Measurements from ENCODE around the gene ZNF587. TPM values are rescaled to one million over a fixed set of nuclear protein-coding genes. Genes with fewer than 3 reads are reported as not detected.

ZNF587 gene
- total and polyA plus RNA-seq, 2 of the 13 experiments (the other 11 are each of a cell fraction or from before 2014, with no cell fraction given), result 8.7 to 17.5 TPM

- TF ChIP-seq, protein P1, sequence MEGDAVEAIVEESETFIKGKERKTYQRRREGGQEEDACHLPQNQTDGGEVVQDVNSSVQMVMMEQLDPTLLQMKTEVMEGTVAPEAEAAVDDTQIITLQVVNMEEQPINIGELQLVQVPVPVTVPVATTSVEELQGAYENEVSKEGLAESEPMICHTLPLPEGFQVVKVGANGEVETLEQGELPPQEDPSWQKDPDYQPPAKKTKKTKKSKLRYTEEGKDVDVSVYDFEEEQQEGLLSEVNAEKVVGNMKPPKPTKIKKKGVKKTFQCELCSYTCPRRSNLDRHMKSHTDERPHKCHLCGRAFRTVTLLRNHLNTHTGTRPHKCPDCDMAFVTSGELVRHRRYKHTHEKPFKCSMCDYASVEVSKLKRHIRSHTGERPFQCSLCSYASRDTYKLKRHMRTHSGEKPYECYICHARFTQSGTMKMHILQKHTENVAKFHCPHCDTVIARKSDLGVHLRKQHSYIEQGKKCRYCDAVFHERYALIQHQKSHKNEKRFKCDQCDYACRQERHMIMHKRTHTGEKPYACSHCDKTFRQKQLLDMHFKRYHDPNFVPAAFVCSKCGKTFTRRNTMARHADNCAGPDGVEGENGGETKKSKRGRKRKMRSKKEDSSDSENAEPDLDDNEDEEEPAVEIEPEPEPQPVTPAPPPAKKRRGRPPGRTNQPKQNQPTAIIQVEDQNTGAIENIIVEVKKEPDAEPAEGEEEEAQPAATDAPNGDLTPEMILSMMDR (CRISPR knock-in tag; IDR thresholded peaks at IDR 0.05), result peak; percentile 72
- no peak for TF ChIP-seq MTA3 (CRISPR knock-in tag; IDR thresholded peaks at IDR 0.05)
- TF ChIP-seq ZMYM4 (CRISPR knock-in tag; IDR thresholded peaks at IDR 0.05), result peak; percentile 77
- TF ChIP-seq ZNF33B (CRISPR knock-in tag; IDR thresholded peaks at IDR 0.05), result 0 out of 2 replicates have a peak, but pooled peaks have one; percentile 30
- TF ChIP-seq GATAD2A (CRISPR knock-in tag; IDR thresholded peaks at IDR 0.05), result 0 out of 2 replicates have a peak, but pooled peaks have one; percentile 22
- no peak for TF ChIP-seq ZBTB3 (CRISPR knock-in tag; IDR thresholded peaks at IDR 0.05; ENCODE audit: borderline replicate concordance, low read depth)
- no peak for TF ChIP-seq HNRNPLL (IDR thresholded peaks at IDR 0.05; ENCODE audit: low read depth, low read length, poor library complexity, severe bottlenecking)
- TF ChIP-seq DMAP1 (CRISPR knock-in tag; IDR thresholded peaks at IDR 0.05), result 0 out of 2 replicates have a peak, but pooled peaks have one; percentile 28
- TF ChIP-seq NONO (IDR thresholded peaks at IDR 0.05), result no peak
- no peak for TF ChIP-seq NONO (CRISPR knock-in tag; conservative IDR thresholded peaks at IDR 0.05)
- TF ChIP-seq BHLHE40 (IDR thresholded peaks at IDR 0.05; ENCODE audit: low read length), result peak; percentile 75
- no peak for TF ChIP-seq ZSCAN30 (CRISPR knock-in tag; IDR thresholded peaks at IDR 0.05)
- TF ChIP-seq ZUFSP (CRISPR knock-in tag; IDR thresholded peaks at IDR 0.05; ENCODE audit: borderline replicate concordance), result no peak
- TF ChIP-seq KDM2A (CRISPR knock-in tag; IDR thresholded peaks at IDR 0.05; ENCODE audit: borderline replicate concordance, low read depth), result peak; percentile 23; the same call in 1 of the 2 replicates
- TF ChIP-seq POGZ (CRISPR knock-in tag; IDR thresholded peaks at IDR 0.05), result peak; percentile 60; the same call in 1 of the 2 replicates
- TF ChIP-seq MYC (CRISPR knock-in tag; IDR thresholded peaks at IDR 0.05; ENCODE audit: borderline replicate concordance), result peak; percentile 41; the same call in 1 of the 2 replicates
- no peak for TF ChIP-seq MYNN (CRISPR knock-in tag; IDR thresholded peaks at IDR 0.05; ENCODE audit: low read depth)
- TF ChIP-seq, protein P2, sequence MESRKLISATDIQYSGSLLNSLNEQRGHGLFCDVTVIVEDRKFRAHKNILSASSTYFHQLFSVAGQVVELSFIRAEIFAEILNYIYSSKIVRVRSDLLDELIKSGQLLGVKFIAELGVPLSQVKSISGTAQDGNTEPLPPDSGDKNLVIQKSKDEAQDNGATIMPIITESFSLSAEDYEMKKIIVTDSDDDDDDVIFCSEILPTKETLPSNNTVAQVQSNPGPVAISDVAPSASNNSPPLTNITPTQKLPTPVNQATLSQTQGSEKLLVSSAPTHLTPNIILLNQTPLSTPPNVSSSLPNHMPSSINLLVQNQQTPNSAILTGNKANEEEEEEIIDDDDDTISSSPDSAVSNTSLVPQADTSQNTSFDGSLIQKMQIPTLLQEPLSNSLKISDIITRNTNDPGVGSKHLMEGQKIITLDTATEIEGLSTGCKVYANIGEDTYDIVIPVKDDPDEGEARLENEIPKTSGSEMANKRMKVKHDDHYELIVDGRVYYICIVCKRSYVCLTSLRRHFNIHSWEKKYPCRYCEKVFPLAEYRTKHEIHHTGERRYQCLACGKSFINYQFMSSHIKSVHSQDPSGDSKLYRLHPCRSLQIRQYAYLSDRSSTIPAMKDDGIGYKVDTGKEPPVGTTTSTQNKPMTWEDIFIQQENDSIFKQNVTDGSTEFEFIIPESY (CRISPR knock-in tag; IDR thresholded peaks at IDR 0.05), result peak; percentile 97
- peak; percentile 56 for TF ChIP-seq ZNF770 (CRISPR knock-in tag; IDR thresholded peaks at IDR 0.05)
- TF ChIP-seq SP2 (CRISPR knock-in tag; IDR thresholded peaks at IDR 0.05), result 0 out of 2 replicates have a peak, but pooled peaks have one; percentile 25
- TF ChIP-seq ZNF549 (CRISPR knock-in tag; IDR thresholded peaks at IDR 0.05), result no peak
- TF ChIP-seq ZNF44 (CRISPR knock-in tag; IDR thresholded peaks at IDR 0.05), result no peak
- no peak for TF ChIP-seq PHF20 (CRISPR knock-in tag; IDR thresholded peaks at IDR 0.05)
- TF ChIP-seq JUN (CRISPR knock-in tag; IDR thresholded peaks at IDR 0.05), result no peak
- TF ChIP-seq PTBP1 (IDR thresholded peaks at IDR 0.05; ENCODE audit: low read depth, low read length, poor library complexity, severe bottlenecking), result no peak
These were observed 19.5 kb upstream of the ZNF587 start, which contains the start of gene ZNF587B (continued) for GRCh38 chr19:57830071-57830602.
